Mucosa of descending colon (tissue), 3 donors: ENCODE results near the gene PLEKHM3. TPM values are rescaled to one million over a fixed set of nuclear protein-coding genes. Genes with fewer than 3 reads are reported as not detected.

ENCODE experiments used
- ATAC-seq: fragments of 200-7000 bp; cut with Tn5 transposase; one replicate; pipeline ENCODE4 v1.9.1; 2020; ENCODE audit warnings: mild to moderate bottlenecking, moderate library complexity
- DNase-seq, 3 donors: peaks; one replicate each; pipeline ENCODE4 v3.0.0-alpha.2; 2020
- H3K36me3 ChIP-seq: fragments of 200-600 bp; one replicate; pipeline ENCODE4 v1.8.0; 2021; ENCODE audit warnings: low read depth, mild to moderate bottlenecking
- H3K4me1 ChIP-seq: fragments of 200-600 bp; one replicate; pipeline ENCODE4 v1.8.0; 2021; ENCODE audit warnings: low read depth, mild to moderate bottlenecking
- H3K4me3 ChIP-seq: fragments of 200-600 bp; one replicate; pipeline ENCODE4 v1.8.0; 2021; ENCODE audit warnings: mild to moderate bottlenecking
- H3K9me3 ChIP-seq: fragments of 200-600 bp; one replicate; pipeline ENCODE4 v1.8.0; 2021; ENCODE audit warnings: mild to moderate bottlenecking
- intact Hi-C, 2 donors: fragments of 100-400 bp; cut with DNase I in 1 of 2; cut with micrococcal nuclease in 1 of 2; formaldehyde crosslinking; loops; one replicate each; pipeline versions ENCODE4 v1.11.0 to v1.11.1; 2022; cut with DNase I, micrococcal nuclease
- total RNA-seq, 3 donors: library from RNA; stranded (reverse); fragmentation: NEBNext Ultra II Directional in 2 of 3; extraction: Animal tissue kit (Norgen Biotek cat#: 25700) in 2 of 3; gene quantifications; one replicate each; pipeline versions ENCODE4 v1.2.1 to v1.2.4, GENCODE V29; 2021 to 2023
- TF ChIP-seq, protein P1 (sequence below): fragments of 200-600 bp; IDR thresholded peaks from one replicate; pipeline ENCODE4 v1.8.0; 2022; ENCODE audit warnings: antibody characterized with exemption, mild to moderate bottlenecking
- donor health status: DM: no; HTN: no; CAD: no; lungs with moderate emphysema.
- donor health status: DM: no; HTN: no; CAD: no.
- donor health status: DM: no; HTN: yes; CAD: no.

PLEKHM3 gene
- total RNA-seq, 3 donors from 2014 or later: 9.7 to 21.1 (median 12.9) TPM

DNA sequence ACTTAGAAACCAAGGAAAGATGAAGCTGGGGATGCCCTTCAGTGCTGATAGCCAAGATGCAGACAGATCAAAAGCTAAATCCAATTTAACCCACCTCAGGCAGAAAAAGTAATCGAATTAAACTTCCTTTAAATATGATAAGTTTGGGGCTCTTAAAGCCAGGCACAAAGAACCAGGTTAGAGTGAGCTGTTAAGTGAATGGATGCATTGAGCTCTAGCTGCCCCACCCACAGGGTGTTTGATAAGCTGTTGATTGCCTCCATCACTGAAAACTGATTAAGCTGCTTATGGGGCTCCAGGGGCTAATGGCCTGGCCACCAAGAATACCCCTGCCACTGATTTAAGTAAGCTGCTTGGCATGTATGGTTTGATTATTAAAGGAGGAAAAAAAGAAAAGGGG lies 119.8 kb downstream of the PLEKHM3 start:
- Histone ChIP-seq H3K4me3 (no peak overlapping the region), H3K9me3 (no peaks in the 10 kb centered on the region), H3K4me1 (peaks cover 4% of the 10 kb centered on the region), H3K36me3 (no peaks in the 10 kb centered on the region)
- TF ChIP-seq, protein P1, sequence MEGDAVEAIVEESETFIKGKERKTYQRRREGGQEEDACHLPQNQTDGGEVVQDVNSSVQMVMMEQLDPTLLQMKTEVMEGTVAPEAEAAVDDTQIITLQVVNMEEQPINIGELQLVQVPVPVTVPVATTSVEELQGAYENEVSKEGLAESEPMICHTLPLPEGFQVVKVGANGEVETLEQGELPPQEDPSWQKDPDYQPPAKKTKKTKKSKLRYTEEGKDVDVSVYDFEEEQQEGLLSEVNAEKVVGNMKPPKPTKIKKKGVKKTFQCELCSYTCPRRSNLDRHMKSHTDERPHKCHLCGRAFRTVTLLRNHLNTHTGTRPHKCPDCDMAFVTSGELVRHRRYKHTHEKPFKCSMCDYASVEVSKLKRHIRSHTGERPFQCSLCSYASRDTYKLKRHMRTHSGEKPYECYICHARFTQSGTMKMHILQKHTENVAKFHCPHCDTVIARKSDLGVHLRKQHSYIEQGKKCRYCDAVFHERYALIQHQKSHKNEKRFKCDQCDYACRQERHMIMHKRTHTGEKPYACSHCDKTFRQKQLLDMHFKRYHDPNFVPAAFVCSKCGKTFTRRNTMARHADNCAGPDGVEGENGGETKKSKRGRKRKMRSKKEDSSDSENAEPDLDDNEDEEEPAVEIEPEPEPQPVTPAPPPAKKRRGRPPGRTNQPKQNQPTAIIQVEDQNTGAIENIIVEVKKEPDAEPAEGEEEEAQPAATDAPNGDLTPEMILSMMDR: no peak
- peak; percentile 66 for ATAC-seq
- peak in 1 of 3 donors; percentile 30 for DNase-seq
- intact Hi-C loops: no loop called here

DNA sequence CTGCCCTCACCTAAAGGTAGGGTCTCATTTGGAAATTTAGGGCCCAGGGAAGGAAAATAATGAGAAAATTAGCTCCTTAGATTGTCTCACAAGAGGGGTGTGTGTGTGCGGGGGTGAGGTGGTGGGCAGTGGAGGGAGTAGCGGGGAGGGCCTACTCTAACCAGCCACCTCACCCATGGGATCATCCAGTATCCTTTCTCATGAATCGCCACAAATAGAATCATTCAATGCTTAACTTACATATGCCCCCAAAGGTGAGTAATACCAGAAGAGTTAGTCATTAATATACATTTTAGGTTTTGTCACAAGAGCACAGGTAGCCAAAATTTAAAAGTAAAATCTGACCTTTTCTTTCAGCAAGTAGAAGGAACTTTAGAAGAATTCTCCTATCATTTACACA lies 122.1 kb downstream of the PLEKHM3 start:
- ATAC-seq (no peak), DNase-seq (no peak)
- Histone ChIP-seq H3K4me3 (no peak overlapping the region), H3K9me3 (no peaks in the 10 kb centered on the region), H3K4me1 (peaks cover 4% of the 10 kb centered on the region), H3K36me3 (no peaks in the 10 kb centered on the region)
- intact Hi-C loops: no loop called here
- TF ChIP-seq, protein P1: no peak

DNA sequence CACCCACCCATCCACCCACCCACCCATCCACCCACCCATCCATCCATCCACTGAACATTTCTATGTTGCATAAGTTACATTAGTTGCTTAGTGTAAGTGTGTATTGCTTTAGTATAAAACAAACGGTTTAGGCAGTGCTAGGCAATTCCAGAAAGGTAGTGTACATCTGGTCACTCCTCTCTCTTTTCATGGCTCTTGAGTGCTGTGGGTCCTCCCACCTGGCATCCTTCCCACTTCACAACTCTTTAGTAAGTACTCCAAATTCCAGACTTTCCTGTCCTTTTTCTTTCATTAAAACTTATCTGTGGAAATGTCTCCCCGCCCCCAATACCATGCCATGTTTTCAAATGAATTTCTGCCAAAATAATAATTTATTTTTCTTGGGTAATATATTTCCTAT lies 122.5 kb downstream of the PLEKHM3 start:
- Histone ChIP-seq H3K4me1 (peaks cover 4% of the 10 kb centered on the region), H3K36me3 (no peaks in the 10 kb centered on the region), H3K9me3 (no peaks in the 10 kb centered on the region), H3K4me3 (no peak overlapping the region)
- ATAC-seq: peak; percentile 35
- peak in 1 of 3 donors; percentile 30 for DNase-seq
- intact Hi-C loops: no loop called here
- TF ChIP-seq, protein P1: no peak

DNA sequence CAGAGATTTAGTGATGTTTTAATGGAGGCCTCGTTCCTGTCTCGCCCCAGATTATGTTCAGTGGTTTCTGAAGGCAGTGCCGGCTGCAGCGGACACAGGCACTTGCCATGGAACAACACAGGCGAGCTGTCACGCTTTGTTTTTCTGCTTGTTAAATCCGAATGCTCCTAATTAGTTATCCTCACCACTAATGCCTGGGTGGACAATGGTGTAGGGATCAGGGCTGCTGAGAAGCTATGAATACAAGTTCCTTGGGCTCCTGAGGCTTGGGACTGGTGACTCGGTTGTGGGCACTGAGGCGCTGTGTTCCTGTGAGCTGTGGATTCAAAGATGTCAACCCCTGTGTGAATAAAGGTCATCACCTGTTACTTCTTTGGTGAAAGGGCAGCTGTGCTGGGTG lies 123.5 kb downstream of the PLEKHM3 start:
- Histone ChIP-seq H3K4me1 (peaks cover 2% of the 10 kb centered on the region), H3K4me3 (no peak overlapping the region), H3K36me3 (no peaks in the 10 kb centered on the region), H3K9me3 (no peaks in the 10 kb centered on the region)
- DNase-seq (no peak), ATAC-seq (no peak)
- TF ChIP-seq, protein P1: no peak
- intact Hi-C loops: no loop called here

DNA sequence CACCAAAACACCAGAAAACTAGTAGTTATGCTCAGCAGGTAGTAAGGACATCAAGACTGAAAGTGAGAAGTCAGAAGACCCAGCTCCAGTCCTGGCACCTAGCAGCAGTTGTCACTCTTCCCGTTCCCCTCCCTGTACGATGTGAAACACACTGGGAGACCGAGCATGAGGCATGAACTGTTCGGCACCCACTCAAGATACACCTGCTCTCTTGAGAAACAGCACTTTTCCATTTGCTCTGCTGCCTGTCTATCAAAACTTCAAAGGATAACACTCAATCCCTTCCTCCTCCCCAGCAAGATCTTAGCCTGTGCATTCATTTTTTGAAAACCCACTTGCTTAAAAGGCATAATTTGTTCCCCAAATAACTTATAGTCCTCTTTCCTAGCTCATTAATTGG lies 123.9 kb downstream of the PLEKHM3 start:
- TF ChIP-seq, protein P1: no peak
- no peak overlapping the region for H3K4me3 ChIP-seq
- intact Hi-C loops: no loop called here
- no peaks in the 10 kb centered on the region for H3K36me3 ChIP-seq
- ATAC-seq (no peak), DNase-seq (no peak)
- H3K4me1 ChIP-seq: no peaks in the 10 kb centered on the region
- H3K9me3 ChIP-seq: no peaks in the 10 kb centered on the region

DNA sequence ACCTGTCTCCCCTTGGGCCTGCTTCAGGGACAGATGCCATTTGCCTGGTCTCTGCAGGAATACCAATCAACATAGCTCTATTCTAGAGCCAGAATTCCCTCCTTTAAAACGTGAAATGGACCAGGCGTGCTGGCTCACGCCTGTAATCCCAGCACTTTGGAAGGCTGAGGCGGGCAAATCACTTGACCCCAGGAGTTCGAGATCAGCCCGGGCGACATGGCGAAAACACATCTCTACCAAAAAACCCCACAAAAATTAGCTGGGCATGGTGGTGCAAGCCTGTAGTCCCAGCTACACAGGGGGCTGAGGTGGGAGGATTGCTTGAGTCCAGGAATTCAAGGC lies 127.0 kb downstream of the PLEKHM3 start:
- intact Hi-C loops: no loop called here
- ATAC-seq (no peak), DNase-seq (no peak)
- Histone ChIP-seq H3K4me3 (no peak overlapping the region), H3K9me3 (no peaks in the 10 kb centered on the region), H3K4me1 (peaks cover 11% of the 10 kb centered on the region), H3K36me3 (no peaks in the 10 kb centered on the region)
- TF ChIP-seq, protein P1: no peak
